HEK293T (cell line): ENCODE results near the gene CCR7.

Experiments used
- CTCF ChIA-PET: fragments of 350-600 bp; formaldehyde crosslinking; extraction: SDS; loops from one replicate; lab custom pipeline; 2021; ENCODE audit warnings: antibody characterized with exemption, inconsistent platforms; lab: Yijun Ruan, JAX
- POLR2A ChIA-PET: fragments of 350-600 bp; formaldehyde crosslinking; extraction: SDS; loops from one replicate; lab custom pipeline; 2020; ENCODE audit warnings: antibody characterized with exemption, inconsistent platforms; lab: Yijun Ruan, JAX
- DNase-seq: peaks from one replicate; pipeline ENCODE4 v3.0.0; 2012; ENCODE audit warnings: mixed read lengths; ENCODE audit errors: extremely low spot score
- ARNT ChIP-seq: fragments of 450-650 bp; IDR thresholded peaks from 2 replicates; pipeline ENCODE4 v1.6.1; 2017; ENCODE audit warnings: mild to moderate bottlenecking
- BHLHE40 ChIP-seq: fragments of 450-650 bp; IDR thresholded peaks from 2 replicates; pipeline ENCODE4 v1.6.1; 2016; ENCODE audit warnings: mild to moderate bottlenecking, moderate library complexity, borderline replicate concordance
- CTBP1 ChIP-seq: fragments of 450-650 bp; IDR thresholded peaks from 2 replicates; pipeline ENCODE4 v1.6.1; 2016; ENCODE audit warnings: borderline replicate concordance
- ELF4 ChIP-seq: fragments of 450-650 bp; IDR thresholded peaks from 2 replicates; pipeline ENCODE4 v1.6.1; 2017; ENCODE audit warnings: antibody characterized with exemption
- FOXA1 ChIP-seq: fragments of 450-650 bp; IDR thresholded peaks from 2 replicates; pipeline ENCODE4 v1.6.1; 2016; ENCODE audit warnings: mild to moderate bottlenecking
- FOXK2 ChIP-seq: fragments of 450-650 bp; IDR thresholded peaks from 2 replicates; pipeline ENCODE4 v1.6.1; 2016; ENCODE audit warnings: mild to moderate bottlenecking
- FOXM1 ChIP-seq: fragments of 450-650 bp; IDR thresholded peaks from 2 replicates; pipeline ENCODE4 v1.6.1; 2017; ENCODE audit warnings: mild to moderate bottlenecking, borderline replicate concordance
- HDGF ChIP-seq: fragments of 450-650 bp; IDR thresholded peaks from 2 replicates; pipeline ENCODE4 v1.6.1; 2017; ENCODE audit warnings: antibody characterized with exemption, borderline replicate concordance
- L3MBTL2 ChIP-seq: fragments of 450-650 bp; conservative IDR thresholded peaks from 2 replicates; pipeline ENCODE4 v1.6.1; 2016; ENCODE audit warnings: mild to moderate bottlenecking
- LEF1 ChIP-seq: fragments of 450-650 bp; IDR thresholded peaks from 2 replicates; pipeline ENCODE4 v1.6.1; 2017; ENCODE audit warnings: mild to moderate bottlenecking, borderline replicate concordance
- NFRKB ChIP-seq: fragments of 450-650 bp; IDR thresholded peaks from 2 replicates; pipeline ENCODE4 v1.6.1; 2016; ENCODE audit warnings: mild to moderate bottlenecking, moderate library complexity
- SP1 ChIP-seq: fragments of 450-650 bp; IDR thresholded peaks from 2 replicates; pipeline ENCODE4 v1.6.1; 2017
- SUZ12 ChIP-seq: fragments of 450-650 bp; IDR thresholded peaks from 2 replicates; pipeline ENCODE4 v1.6.1; 2016; ENCODE audit warnings: mild to moderate bottlenecking
- TARDBP ChIP-seq: fragments of 450-650 bp; IDR thresholded peaks from 2 replicates; pipeline ENCODE4 v1.6.1; 2016
- ZNF384 ChIP-seq: fragments of 450-650 bp; IDR thresholded peaks from 2 replicates; pipeline ENCODE4 v1.6.1; 2016
- TF ChIP-seq, protein P1 (sequence below): fragments of 450-650 bp; IDR thresholded peaks from 2 replicates; pipeline ENCODE4 v1.6.1; 2016

Gene CCR7

GRCh38 chr17:40554646-40555295, 10.5 kb downstream of the CCR7 start:
- no peak for DNase-seq
- TF ChIP-seq CTBP1: no peak
- TF ChIP-seq L3MBTL2: no peak
- no peak for TF ChIP-seq TARDBP
- TF ChIP-seq BHLHE40: no peak
- TF ChIP-seq ARNT: no peak
- TF ChIP-seq HDGF: no peak
- POLR2A ChIA-PET: interaction anchor here (1.1 kb wide), 1 partner anchor 137 kb away, joined by 4 read pairs; the partner anchor contains the start of gene TOP2A
- CTCF ChIA-PET: interaction anchor here (0.6 to 1.1 kb wide), 3 partner anchors 79 to 1116 kb away, joined by 3 read pairs; no protein-coding TSS in a partner anchor

GRCh38 chr17:40553694-40554534, 11.4 kb downstream of the CCR7 start:
- ChIA-PET CTCF (interaction anchor here (0.6 to 1.1 kb wide), 3 partner anchors 141 to 1116 kb away, joined by 3 read pairs; no protein-coding TSS in a partner anchor), POLR2A (no interaction called here)
- TF ChIP-seq FOXM1: no peak
- TF ChIP-seq, protein P1, sequence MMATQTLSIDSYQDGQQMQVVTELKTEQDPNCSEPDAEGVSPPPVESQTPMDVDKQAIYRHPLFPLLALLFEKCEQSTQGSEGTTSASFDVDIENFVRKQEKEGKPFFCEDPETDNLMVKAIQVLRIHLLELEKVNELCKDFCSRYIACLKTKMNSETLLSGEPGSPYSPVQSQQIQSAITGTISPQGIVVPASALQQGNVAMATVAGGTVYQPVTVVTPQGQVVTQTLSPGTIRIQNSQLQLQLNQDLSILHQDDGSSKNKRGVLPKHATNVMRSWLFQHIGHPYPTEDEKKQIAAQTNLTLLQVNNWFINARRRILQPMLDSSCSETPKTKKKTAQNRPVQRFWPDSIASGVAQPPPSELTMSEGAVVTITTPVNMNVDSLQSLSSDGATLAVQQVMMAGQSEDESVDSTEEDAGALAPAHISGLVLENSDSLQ: no peak
- no peak for TF ChIP-seq L3MBTL2
- no peak for TF ChIP-seq SP1
- no peak for TF ChIP-seq NFRKB
- no peak for TF ChIP-seq ELF4
- TF ChIP-seq BHLHE40: no peak
- no peak for TF ChIP-seq FOXA1
- no peak for TF ChIP-seq ZNF384
- TF ChIP-seq FOXK2: no peak
- no peak for TF ChIP-seq LEF1
- no peak for TF ChIP-seq HDGF
- no peak for DNase-seq

DNA sequence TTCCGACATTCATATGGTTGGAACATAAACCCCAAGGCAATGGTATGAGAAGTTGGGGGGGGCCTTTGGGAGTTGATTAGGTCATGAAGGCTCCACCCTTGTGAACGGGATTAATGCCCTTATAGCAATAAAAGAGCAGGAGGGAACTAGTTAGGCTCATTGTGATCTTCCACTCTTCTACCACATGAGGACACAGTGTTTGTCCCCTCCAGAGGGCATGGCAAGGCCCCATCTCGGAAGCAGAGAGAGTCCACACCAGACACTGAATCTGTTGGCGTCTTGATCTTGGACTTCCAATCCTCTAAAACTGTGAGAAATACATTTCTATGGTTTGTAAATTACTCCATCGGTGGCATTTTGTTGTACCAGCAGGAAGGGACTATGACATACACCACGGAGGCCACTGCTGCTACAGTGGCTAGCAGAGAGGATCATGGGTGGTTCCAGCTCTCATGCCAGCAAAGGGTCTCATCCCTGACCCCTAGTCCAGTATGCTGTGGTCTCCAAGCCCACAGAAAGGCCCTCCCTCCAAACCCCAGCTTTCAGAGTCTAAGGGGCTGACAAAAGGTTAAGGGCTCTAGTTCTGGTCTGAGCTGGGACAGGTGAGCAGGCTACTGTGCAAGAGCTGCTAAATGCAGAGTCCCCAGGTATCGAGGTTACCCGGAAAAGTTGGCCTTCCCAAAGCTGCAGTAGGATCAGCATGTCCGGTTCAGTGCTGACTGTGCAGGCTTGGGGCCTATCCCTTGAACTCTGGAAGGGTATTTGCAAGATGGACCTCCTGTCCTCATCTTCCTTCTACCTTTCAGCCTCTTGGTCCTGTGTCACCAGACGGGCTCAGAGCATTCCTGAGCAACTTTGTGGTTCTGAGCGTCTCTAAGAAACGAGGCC, 12.2 kb downstream of the CCR7 start:
- POLR2A ChIA-PET: no interaction called here
- TF ChIP-seq FOXA1 (no peak), ZNF384 (no peak), SP1 (no peak), L3MBTL2 (no peak), SUZ12 (no peak), TARDBP (no peak)
- CTCF ChIA-PET: interaction anchor here (1.1 kb wide), 1 partner anchor 199 kb away, joined by 3 read pairs; no protein-coding TSS in a partner anchor
- no peak for DNase-seq

GRCh38 chr17:40551879-40552768, 13.1 kb downstream of the CCR7 start:
- POLR2A ChIA-PET: interaction anchor here (0.8 kb wide), 1 partner anchor 134 kb away, joined by 3 read pairs; the partner anchor contains the start of gene TOP2A
- CTCF ChIA-PET: no interaction called here
- no peak for DNase-seq
- TF ChIP-seq FOXK2: no peak
- no peak for TF ChIP-seq FOXM1
- no peak for TF ChIP-seq ZNF384
- no peak for TF ChIP-seq ARNT
- TF ChIP-seq, protein P1: no peak
- TF ChIP-seq HDGF: no peak
- no peak for TF ChIP-seq NFRKB
- no peak for TF ChIP-seq TARDBP
- no peak for TF ChIP-seq L3MBTL2
- no peak for TF ChIP-seq SP1
- TF ChIP-seq BHLHE40: no peak
- no peak for TF ChIP-seq SUZ12
- TF ChIP-seq FOXA1: no peak
- TF ChIP-seq ELF4: no peak

- TF ChIP-seq ARNT (no peak), FOXA1 (no peak), SUZ12 (no peak), LEF1 (no peak), TARDBP (no peak), HDGF (no peak), ZNF384 (no peak), FOXK2 (no peak), L3MBTL2 (no peak), BHLHE40 (no peak), SP1 (no peak), ELF4 (no peak), CTBP1 (no peak)
- TF ChIP-seq, protein P1: no peak
- ChIA-PET POLR2A (interaction anchor here (0.8 kb wide), 1 partner anchor 133 kb away, joined by 3 read pairs; the partner anchor contains the start of gene TOP2A), CTCF (no interaction called here)
- DNase-seq: no peak
These were observed 14.0 kb downstream of the CCR7 start for GRCh38 chr17:40551091-40551878.
